ENCODE results near the gene ODC1. TPM values are rescaled to one million over a fixed set of nuclear protein-coding genes. Genes with fewer than 3 reads are reported as not detected.

Gene ODC1
- total RNA-seq (ENCODE audit: low replicate concordance), result 41.4 and 129 TPM in 2 replicates

DNA sequence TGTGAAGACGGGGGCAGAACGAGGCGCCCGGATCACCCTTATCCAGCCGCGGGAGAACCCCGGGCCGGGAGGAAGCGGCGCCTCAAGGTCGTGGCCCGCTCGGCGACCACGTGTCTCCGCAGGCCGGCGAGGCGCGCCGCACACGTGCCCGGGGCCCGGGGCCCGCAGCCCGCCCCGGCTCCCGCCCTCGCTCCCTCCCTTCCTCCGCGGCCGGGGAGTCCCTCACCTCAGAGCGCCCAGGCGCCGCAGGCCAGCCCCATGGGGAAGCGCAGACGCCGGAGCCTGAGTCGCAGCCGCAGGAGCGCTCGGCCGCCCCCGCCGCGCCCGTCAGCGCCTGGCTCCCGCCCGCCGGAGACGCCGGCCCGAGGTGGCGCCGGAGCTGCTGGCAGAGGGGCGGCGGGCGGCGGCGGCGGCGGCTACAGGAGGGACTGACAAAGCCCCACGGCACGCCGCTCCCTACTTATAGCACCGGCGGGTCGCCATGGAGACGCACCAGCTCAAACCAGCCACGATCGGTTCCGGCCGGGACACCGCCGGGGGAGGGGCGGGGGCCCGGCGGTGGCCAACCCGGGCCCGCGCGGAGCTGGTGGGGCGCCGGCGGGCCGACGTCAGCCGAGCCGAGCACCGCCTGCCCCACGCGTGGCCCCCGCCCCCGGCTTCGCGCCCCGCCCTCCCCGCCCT, at the start of gene ODC1:
ODC1 (minus strand) TSS at position 433 of the 681 bp plus-strand sequence. CDS start 3,295 bp downstream, outside the sequence.
- H3K4me3 ChIP-seq (ENCODE audit: low read depth, low read length), result peak within 1 kb of the TSS; percentile 82
- TF ChIP-seq, protein P1, sequence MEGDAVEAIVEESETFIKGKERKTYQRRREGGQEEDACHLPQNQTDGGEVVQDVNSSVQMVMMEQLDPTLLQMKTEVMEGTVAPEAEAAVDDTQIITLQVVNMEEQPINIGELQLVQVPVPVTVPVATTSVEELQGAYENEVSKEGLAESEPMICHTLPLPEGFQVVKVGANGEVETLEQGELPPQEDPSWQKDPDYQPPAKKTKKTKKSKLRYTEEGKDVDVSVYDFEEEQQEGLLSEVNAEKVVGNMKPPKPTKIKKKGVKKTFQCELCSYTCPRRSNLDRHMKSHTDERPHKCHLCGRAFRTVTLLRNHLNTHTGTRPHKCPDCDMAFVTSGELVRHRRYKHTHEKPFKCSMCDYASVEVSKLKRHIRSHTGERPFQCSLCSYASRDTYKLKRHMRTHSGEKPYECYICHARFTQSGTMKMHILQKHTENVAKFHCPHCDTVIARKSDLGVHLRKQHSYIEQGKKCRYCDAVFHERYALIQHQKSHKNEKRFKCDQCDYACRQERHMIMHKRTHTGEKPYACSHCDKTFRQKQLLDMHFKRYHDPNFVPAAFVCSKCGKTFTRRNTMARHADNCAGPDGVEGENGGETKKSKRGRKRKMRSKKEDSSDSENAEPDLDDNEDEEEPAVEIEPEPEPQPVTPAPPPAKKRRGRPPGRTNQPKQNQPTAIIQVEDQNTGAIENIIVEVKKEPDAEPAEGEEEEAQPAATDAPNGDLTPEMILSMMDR (IDR thresholded peaks at IDR 0.05; ENCODE audit: insufficient read depth, low read length), result no peak
- peak; percentile 91 for DNase-seq (ENCODE audit: low read depth)

GRCh38 chr2:10497797-10498251, 49.7 kb upstream of the ODC1 start:
- TF ChIP-seq, protein P1 (IDR thresholded peaks at IDR 0.05; ENCODE audit: insufficient read depth, low read length), result no peak
- DNase-seq (ENCODE audit: low read depth), result peak; percentile 60
- H3K4me3 ChIP-seq (ENCODE audit: low read depth, low read length), result no peak overlapping the region

GRCh38 chr2:10495988-10496313, 47.8 kb upstream of the ODC1 start:
- H3K4me3 ChIP-seq (ENCODE audit: low read depth, low read length), result no peak overlapping the region
- TF ChIP-seq, protein P1 (IDR thresholded peaks at IDR 0.05; ENCODE audit: insufficient read depth, low read length), result no peak
- DNase-seq (ENCODE audit: low read depth), result no peak

GRCh38 chr2:10495311-10495987, 47.3 kb upstream of the ODC1 start:
- no peak for DNase-seq (ENCODE audit: low read depth)
- no peak overlapping the region for H3K4me3 ChIP-seq (ENCODE audit: low read depth, low read length)
- TF ChIP-seq, protein P1 (IDR thresholded peaks at IDR 0.05; ENCODE audit: insufficient read depth, low read length), result no peak

GRCh38 chr2:10494351-10495066, 46.4 kb upstream of the ODC1 start:
- DNase-seq (ENCODE audit: low read depth), result no peak
- TF ChIP-seq, protein P1 (IDR thresholded peaks at IDR 0.05; ENCODE audit: insufficient read depth, low read length), result no peak

DNA sequence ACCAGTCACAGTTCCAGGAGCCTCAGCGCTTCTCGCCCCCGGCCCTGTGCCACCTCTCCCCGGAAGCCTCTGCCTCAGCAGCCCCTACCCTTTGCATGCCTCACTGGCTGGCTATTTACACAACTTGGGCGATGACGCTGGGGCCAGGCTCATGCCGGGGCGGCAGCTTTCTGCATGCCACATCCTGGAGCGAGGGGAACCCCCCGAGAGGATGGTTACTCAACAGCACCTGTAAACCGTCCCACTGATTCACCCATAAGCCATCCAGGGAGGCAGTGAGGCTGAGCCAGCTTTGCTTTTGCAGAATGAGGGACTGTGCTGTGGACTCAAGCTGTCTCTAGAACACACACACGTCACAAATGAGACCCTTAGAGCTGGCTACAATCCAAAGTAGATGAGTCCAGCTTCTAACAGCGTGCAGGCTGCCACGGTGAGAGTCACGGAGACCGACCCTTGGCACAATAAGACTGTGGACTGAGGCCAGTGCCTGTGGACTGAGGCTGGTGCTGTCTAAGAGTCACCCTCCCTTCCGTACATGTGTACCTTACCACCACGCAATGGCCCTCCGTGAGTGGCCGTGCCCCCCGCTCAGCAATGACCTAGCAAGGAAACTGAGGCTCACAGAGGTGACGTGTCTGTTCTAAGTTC, 45.6 kb upstream of the ODC1 start:
- H3K4me3 ChIP-seq (ENCODE audit: low read depth, low read length), result no peak overlapping the region
- DNase-seq (ENCODE audit: low read depth), result peak; percentile 33
- TF ChIP-seq, protein P1 (IDR thresholded peaks at IDR 0.05; ENCODE audit: insufficient read depth, low read length), result no peak

More at GRCh38 chr2:10494351-10495066, 46.4 kb upstream of the ODC1 start:
- H3K4me3 ChIP-seq (ENCODE audit: low read depth, low read length), result no peak overlapping the region

All from fibroblast of the aortic adventitia (primary cell).